ENCODE measurements around the gene PLET1.

DNA sequence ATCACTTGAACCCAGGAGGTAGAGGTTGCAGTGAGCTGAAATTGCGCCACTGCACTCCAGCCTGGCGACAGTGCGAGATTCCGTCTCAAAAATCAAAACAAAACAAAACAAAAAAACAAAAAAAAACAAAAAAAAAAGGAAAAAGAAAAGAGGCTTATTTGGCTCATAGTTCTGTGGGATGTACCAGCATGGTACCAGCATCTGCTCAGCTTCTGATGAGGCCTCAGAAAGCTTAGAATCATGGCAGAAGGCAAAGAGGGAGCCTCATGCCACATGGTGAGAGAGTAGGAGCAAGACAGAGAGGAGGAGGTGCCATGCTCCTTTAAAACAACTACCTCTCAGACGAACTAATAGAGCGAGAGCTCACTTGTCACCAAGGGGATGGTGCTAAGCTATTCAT lies 45.0 kb downstream of the PLET1 start:
- TF ChIP-seq ZNF274 (IDR thresholded peaks at IDR 0.05; ENCODE audit: low read depth, low read length) (no peak), YY1 (IDR thresholded peaks at IDR 0.05; ENCODE audit: insufficient read depth, insufficient read length) (no peak), SUZ12 (IDR thresholded peaks at IDR 0.05; ENCODE audit: extremely low read depth, insufficient read depth, insufficient read length) (no peak)
